C4-2B (cell line): ENCODE measurements around the gene UNC5C.
A peak's percentile ranks its signal among the peaks of the same experiment; 100 is the strongest.

Experiments
- H3K27ac ChIP-seq: fragments of 450-650 bp; 2 replicates; pipeline ENCODE4 v1.5.1; 2017
- ZFX ChIP-seq: fragments of 450-650 bp; IDR thresholded peaks from 2 replicates; pipeline ENCODE4 v1.6.1; 2017
- TF ChIP-seq, protein P1 (sequence below): fragments of 450-650 bp; conservative IDR thresholded peaks from 2 replicates; pipeline ENCODE4 v1.5.1; 2017; ENCODE audit warnings: mild to moderate bottlenecking

The UNC5C gene

DNA sequence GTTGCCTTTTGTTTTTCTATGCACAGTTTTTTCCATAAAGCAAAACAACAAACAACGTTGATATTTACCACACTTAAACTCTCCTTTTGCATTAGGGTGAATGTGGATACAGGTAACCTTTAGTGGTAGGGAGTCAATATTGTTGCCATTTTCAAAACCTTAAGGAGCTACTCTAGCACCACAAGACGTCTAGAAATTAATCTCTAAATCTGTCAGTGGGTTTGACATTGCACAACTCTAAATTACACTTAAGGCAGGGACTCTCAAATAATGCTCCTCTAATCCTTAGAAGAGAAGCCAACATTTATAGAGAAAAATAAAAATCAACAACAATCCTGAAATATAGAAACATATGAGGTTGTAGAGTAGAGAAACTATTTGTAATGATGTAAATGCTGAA lies 297.2 kb downstream of the UNC5C start:
- TF ChIP-seq ZFX, result no peak
- TF ChIP-seq, protein P1, sequence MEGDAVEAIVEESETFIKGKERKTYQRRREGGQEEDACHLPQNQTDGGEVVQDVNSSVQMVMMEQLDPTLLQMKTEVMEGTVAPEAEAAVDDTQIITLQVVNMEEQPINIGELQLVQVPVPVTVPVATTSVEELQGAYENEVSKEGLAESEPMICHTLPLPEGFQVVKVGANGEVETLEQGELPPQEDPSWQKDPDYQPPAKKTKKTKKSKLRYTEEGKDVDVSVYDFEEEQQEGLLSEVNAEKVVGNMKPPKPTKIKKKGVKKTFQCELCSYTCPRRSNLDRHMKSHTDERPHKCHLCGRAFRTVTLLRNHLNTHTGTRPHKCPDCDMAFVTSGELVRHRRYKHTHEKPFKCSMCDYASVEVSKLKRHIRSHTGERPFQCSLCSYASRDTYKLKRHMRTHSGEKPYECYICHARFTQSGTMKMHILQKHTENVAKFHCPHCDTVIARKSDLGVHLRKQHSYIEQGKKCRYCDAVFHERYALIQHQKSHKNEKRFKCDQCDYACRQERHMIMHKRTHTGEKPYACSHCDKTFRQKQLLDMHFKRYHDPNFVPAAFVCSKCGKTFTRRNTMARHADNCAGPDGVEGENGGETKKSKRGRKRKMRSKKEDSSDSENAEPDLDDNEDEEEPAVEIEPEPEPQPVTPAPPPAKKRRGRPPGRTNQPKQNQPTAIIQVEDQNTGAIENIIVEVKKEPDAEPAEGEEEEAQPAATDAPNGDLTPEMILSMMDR, result no peak
- no peak overlapping the region for H3K27ac ChIP-seq

DNA sequence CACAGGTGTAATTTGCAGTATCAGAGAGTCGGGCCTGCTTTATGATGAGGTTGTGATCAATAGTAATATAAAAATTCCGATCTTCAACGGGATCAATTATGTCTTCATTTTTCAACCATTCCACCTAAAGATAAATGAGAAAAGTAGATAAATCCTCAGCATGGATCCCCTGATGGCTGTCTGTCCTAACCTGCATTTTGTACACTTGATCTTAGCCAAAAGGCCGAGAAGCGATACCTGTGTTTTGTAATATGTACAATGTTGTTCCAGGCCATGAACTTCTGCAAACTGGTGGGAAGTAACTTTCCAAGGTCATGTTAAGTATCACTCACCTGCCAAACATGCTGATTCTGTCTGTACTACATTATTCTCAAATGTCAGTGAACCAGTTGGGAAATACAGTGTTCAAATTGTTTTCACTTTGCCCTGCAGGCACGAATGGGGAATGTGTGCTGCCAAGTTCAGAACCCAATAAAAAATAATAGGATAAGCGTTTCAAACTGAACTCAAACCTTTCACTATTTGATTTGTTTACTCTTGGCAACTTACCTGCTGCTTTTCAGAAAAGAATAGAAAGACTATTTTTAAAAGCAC lies 298.1 kb downstream of the UNC5C start:
- TF ChIP-seq, protein P1, result no peak
- TF ChIP-seq ZFX, result no peak
- H3K27ac ChIP-seq, result peak overlapping the region; percentile 49; the same call in 1 of the 2 replicates

DNA sequence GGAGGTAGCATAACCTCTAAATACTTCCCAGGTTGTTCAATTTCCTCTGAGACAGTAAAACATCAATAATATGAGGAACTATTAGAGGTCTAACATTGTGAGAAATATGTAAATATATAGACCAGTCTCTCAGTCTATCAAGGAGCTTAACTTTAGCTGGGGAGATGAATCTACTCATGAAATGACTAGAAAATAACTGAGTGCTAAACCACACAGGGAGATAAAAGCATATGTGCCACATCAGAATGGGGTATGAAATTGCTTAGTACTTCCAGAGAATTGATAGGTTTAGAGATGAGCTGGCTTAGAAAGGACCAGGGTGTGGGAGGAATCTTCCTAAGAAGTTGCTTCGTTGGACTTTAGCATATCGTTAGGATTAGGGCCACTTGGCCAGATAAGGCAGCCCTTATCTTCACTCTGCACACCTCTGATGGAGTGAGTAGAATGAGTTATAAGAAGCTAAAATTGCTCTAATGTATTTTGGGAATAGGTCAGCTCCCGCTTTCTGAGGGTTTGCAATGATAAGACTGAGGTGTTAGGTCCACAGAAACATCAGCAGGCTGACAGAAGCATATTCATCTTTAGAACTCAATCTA lies 299.2 kb downstream of the UNC5C start:
- TF ChIP-seq, protein P1, result no peak
- TF ChIP-seq ZFX, result no peak
- H3K27ac ChIP-seq, result peak overlapping the region; percentile 49; the same call in 1 of the 2 replicates

DNA sequence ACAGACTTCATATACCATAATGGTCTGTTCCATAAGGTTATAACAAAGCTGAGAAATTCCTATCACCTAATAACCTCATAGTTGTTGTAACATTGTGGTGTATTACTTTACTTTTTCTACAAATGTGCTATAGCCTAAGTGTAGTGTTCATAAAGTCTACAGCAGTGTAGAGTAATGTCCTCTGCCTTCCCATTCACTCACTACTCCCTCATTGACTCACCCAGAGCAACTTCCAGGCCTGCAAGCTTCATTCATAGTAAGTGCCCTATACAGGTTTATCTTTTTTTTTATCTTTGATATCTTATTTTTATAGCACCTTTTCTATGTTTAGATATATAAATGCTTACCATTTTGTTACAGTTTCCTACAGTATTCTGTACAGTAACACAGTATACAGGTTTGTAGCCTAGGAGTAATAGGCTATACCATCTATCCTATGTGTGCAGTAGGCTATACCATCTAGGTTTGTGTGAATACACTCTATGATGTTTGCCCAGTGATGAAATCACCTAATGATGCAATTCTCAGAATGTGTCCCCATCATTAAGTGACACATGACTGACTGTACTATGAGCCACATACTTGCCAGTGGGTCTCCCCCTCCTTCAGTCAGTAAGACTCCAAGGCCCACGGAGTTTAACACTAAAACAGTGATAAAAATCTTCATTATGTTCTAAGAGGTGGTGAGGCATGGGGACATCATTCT lies 299.9 kb downstream of the UNC5C start:
- no peak for TF ChIP-seq ZFX
- TF ChIP-seq, protein P1, result no peak
- H3K27ac ChIP-seq, result no peak overlapping the region

DNA sequence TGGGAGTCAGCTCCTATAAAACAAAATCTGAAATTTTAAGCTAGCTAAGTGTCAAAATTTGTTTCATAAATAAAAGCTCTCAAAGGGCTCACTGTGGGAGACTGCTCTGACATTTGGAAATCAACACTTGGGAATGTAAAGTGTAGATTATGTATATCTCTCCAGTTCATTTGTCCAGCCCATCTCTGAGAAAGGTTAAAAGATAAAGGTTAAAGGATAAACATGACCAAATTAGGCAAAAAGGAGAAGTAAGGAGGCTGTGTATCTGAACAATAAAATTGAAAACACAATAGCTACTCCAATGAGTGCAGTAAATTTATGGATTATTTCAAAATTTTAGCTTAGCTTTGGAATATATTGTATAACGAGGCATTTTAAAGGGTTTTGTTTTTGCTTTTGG lies 304.9 kb downstream of the UNC5C start:
- TF ChIP-seq ZFX, result no peak
- TF ChIP-seq, protein P1, result no peak
- H3K27ac ChIP-seq, result no peak overlapping the region

DNA sequence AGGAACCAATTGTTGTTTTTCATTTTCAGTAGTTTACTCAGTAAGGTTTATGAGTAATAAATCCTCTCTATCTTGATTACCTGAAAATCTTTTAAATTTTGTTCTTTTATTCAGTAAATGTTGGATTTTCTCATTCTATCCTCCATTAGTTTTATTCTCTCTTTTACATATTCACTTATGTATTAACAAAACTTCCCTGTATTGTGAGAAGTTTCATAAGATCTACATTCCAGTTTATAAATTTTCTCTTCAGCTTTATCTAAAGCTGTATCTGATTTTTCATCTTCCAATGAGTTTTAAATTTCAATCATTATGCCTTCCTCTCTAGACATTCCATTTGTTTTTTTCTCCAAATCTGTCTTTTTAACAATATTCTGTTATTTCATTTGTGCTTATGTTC lies 310.2 kb downstream of the UNC5C start:
- TF ChIP-seq, protein P1, result no peak
- TF ChIP-seq ZFX, result no peak
- H3K27ac ChIP-seq, result no peak overlapping the region
